H9 (cell line): Measurements from ENCODE around the gene IL12RB2. TPM values are rescaled to one million over a fixed set of nuclear protein-coding genes. Genes with fewer than 3 reads are reported as not detected.

Experiments
- DNase-seq: peaks from one replicate; pipeline ENCODE4 v3.0.0-alpha.2; 2017
- H2AFZ ChIP-seq: one replicate; pipeline ENCODE4 v1.6.1; 2013; ENCODE audit warnings: mild to moderate bottlenecking, low read length, control low read depth, moderate library complexity
- H2AK5ac ChIP-seq: 2 replicates; pipeline ENCODE4 v1.6.1; 2013; ENCODE audit warnings: low read length, control low read depth, mixed read lengths; ENCODE audit not compliant: insufficient read length
- H2BK120ac ChIP-seq: one replicate; pipeline ENCODE4 v1.6.1; 2013; ENCODE audit warnings: low read depth, mild to moderate bottlenecking, low read length, control low read depth, inconsistent platforms; ENCODE audit not compliant: poor library complexity, severe bottlenecking
- H2BK12ac ChIP-seq: 2 replicates; pipeline ENCODE4 v1.6.1; 2013; ENCODE audit warnings: low read length, control low read depth, mixed read lengths, low read depth; ENCODE audit not compliant: insufficient read length
- H2BK15ac ChIP-seq: 2 replicates; pipeline ENCODE4 v1.6.1; 2013; ENCODE audit warnings: low read depth, low read length, control low read depth
- H2BK20ac ChIP-seq: one replicate; pipeline ENCODE4 v1.6.1; 2013; ENCODE audit warnings: low read depth, mild to moderate bottlenecking, low read length, control low read depth, inconsistent platforms; ENCODE audit not compliant: poor library complexity, severe bottlenecking
- H2BK5ac ChIP-seq: 2 replicates; pipeline ENCODE4 v1.6.1; 2013; ENCODE audit warnings: low read length, control low read depth, mixed read lengths; ENCODE audit not compliant: insufficient read length
- H3K14ac ChIP-seq: 2 replicates; pipeline ENCODE4 v1.6.1; 2013; ENCODE audit warnings: low read length, control low read depth; ENCODE audit not compliant: insufficient read depth
- H3K18ac ChIP-seq: 2 replicates; pipeline ENCODE4 v1.6.1; 2013; ENCODE audit warnings: low read depth, mild to moderate bottlenecking, mixed read lengths, low read length, control low read depth; ENCODE audit not compliant: insufficient read length
- H3K23ac ChIP-seq: 2 replicates; pipeline ENCODE4 v1.6.1; 2013; ENCODE audit warnings: low read length, control low read depth, mixed read lengths, low read depth; ENCODE audit not compliant: insufficient read length
- H3K23me2 ChIP-seq: 2 replicates; pipeline ENCODE4 v1.6.1; 2013; ENCODE audit warnings: low read depth, mild to moderate bottlenecking, mixed read lengths, low read length, control low read depth; ENCODE audit not compliant: insufficient read length, poor library complexity, severe bottlenecking
- H3K27ac ChIP-seq: 2 replicates; pipeline ENCODE4 v1.5.1; 2013; ENCODE audit warnings: low read length, control low read depth, mixed read lengths, low read depth; ENCODE audit not compliant: insufficient read length
- H3K27me3 ChIP-seq: 2 replicates; pipeline ENCODE4 v1.6.1; 2013; ENCODE audit warnings: low read length, control low read depth, inconsistent platforms; ENCODE audit not compliant: insufficient read depth
- H3K4ac ChIP-seq: 2 replicates; pipeline ENCODE4 v1.6.1; 2013; ENCODE audit warnings: low read depth, mild to moderate bottlenecking, control low read depth, inconsistent platforms, low read length, moderate library complexity
- H3K4me1 ChIP-seq: 2 replicates; pipeline ENCODE4 v1.6.1; 2013; ENCODE audit warnings: low read length, control low read depth, inconsistent platforms; ENCODE audit not compliant: insufficient read depth
- H3K4me2 ChIP-seq: 2 replicates; pipeline ENCODE4 v1.6.1; 2013; ENCODE audit warnings: low read length, control low read depth, mixed read lengths; ENCODE audit not compliant: insufficient read length, insufficient read depth
- H3K56ac ChIP-seq: 2 replicates; pipeline ENCODE4 v1.6.1; 2013; ENCODE audit warnings: low read depth, mild to moderate bottlenecking, mixed read lengths, low read length, control low read depth; ENCODE audit not compliant: insufficient read length
- H3K79me1 ChIP-seq: 2 replicates; pipeline ENCODE4 v1.6.1; 2013; ENCODE audit warnings: low read depth, mild to moderate bottlenecking, moderate library complexity, low read length, control low read depth, inconsistent platforms; ENCODE audit not compliant: insufficient read depth, poor library complexity, severe bottlenecking
- H3K79me2 ChIP-seq: 2 replicates; pipeline ENCODE4 v1.6.1; 2013; ENCODE audit warnings: low read length, control low read depth, inconsistent platforms; ENCODE audit not compliant: insufficient read depth
- H3K9ac ChIP-seq: 2 replicates; pipeline ENCODE4 v1.6.1; 2013; ENCODE audit warnings: low read length, control low read depth, mixed read lengths; ENCODE audit not compliant: insufficient read length; ENCODE audit errors: extremely low read depth
- H3K9me3 ChIP-seq: one replicate; pipeline ENCODE4 v1.6.1; 2013; ENCODE audit warnings: low read depth, low read length, inconsistent platforms; ENCODE audit not compliant: control insufficient read depth
- H3T11ph ChIP-seq: one replicate; pipeline ENCODE4 v1.6.1; 2013; ENCODE audit warnings: mild to moderate bottlenecking, low read length, control low read depth, inconsistent platforms
- H4K20me1 ChIP-seq: one replicate; pipeline ENCODE4 v1.6.1; 2013; ENCODE audit not compliant: control insufficient read depth, insufficient read length, insufficient read depth
- H4K5ac ChIP-seq: 2 replicates; pipeline ENCODE4 v1.6.1; 2013; ENCODE audit warnings: low read depth, mild to moderate bottlenecking, mixed read lengths, low read length, control low read depth; ENCODE audit not compliant: insufficient read length
- H4K8ac ChIP-seq: replicated peaks from 2 replicates; pipeline ENCODE4 v1.6.1; 2013; ENCODE audit warnings: low read length, control low read depth, mixed read lengths, low read depth; ENCODE audit not compliant: insufficient read length
- H4K91ac ChIP-seq: 2 replicates; pipeline ENCODE4 v1.6.1; 2013; ENCODE audit warnings: low read depth, mild to moderate bottlenecking, moderate library complexity, mixed read lengths, low read length, control low read depth; ENCODE audit not compliant: insufficient read length
- H3K27ac Mint-ChIP-seq, 3 experiments: 2 replicates in 2 of 3; 3 replicates in 1 of 3; pipeline ENCODE4 v1.8.0; 2020 to 2021; ENCODE audit warnings: mixed read lengths in 3 of 3, mild to moderate bottlenecking in 1 of 3, moderate library complexity in 1 of 3
- H3K27me3 Mint-ChIP-seq: 2 replicates; pipeline ENCODE4 v1.8.0; 2021; ENCODE audit warnings: low read depth, mild to moderate bottlenecking, moderate library complexity, mixed read lengths
- H3K36me3 Mint-ChIP-seq, 3 experiments: 2 replicates in 2 of 3; 3 replicates in 1 of 3; pipeline ENCODE4 v1.8.0; 2020 to 2021; ENCODE audit warnings: low read depth in 3 of 3, mixed read lengths in 3 of 3; ENCODE audit not compliant: insufficient read depth in 1 of 3
- H3K4me1 Mint-ChIP-seq, 2 experiments: 2 replicates each; pipeline ENCODE4 v1.8.0; 2020; ENCODE audit warnings: mixed read lengths in 2 of 2
- H3K4me3 Mint-ChIP-seq, 2 experiments: 2 replicates in 1 of 2; 3 replicates in 1 of 2; pipeline ENCODE4 v1.8.0; 2020 to 2021; ENCODE audit warnings: mild to moderate bottlenecking in 2 of 2, mixed read lengths in 2 of 2, moderate library complexity in 1 of 2
- H3K9me3 Mint-ChIP-seq, 2 experiments: 2 replicates in 1 of 2; 3 replicates in 1 of 2; pipeline ENCODE4 v1.8.0; 2020; ENCODE audit warnings: mild to moderate bottlenecking in 2 of 2, mixed read lengths in 2 of 2, moderate library complexity in 1 of 2
- CTCF ChIP-seq: fragments of 200-600 bp; sonication (generic); conservative IDR thresholded peaks from 3 replicates; pipeline ENCODE4 v1.8.0; 2021; ENCODE audit warnings: antibody characterized with exemption, mild to moderate bottlenecking
- whole genome bisulfite sequencing: extraction: QIAGEN DNeasy Blood & Tissue Kit; methylation state at CpG from one replicate; pipeline ENCODE4 v1.1.7; 2013; ENCODE audit warnings: missing lambda C conversion rate, low lambda C conversion rate, mixed read lengths; ENCODE audit not compliant: insufficient read length; ENCODE audit errors: extremely low coverage; 5-methylcytosine and 5-hydroxymethylcytosine counted together
- total RNA-seq: library from RNA; stranded (reverse); gene quantifications from 2 replicates; pipeline ENCODE4 v1.2.1, GENCODE V29; 2021

IL12RB2 gene
- total RNA-seq, 1 experiment from 2014 or later, result 0.77 TPM

GRCh38 chr1:67324068-67324467 is 16.4 kb downstream of the IL12RB2 start:
- WGBS, result no CpG with 5 or more reads among the region's 8 CpGs
- Histone ChIP-seq H2BK20ac (no peak overlapping the region), H3K27me3 (no peaks in the 10 kb centered on the region), H4K5ac (no peak overlapping the region), H3K79me1 (no peaks in the 10 kb centered on the region), H2AK5ac (no peak overlapping the region), H3K9ac (no peak overlapping the region), H2BK120ac (no peak overlapping the region), H2AFZ (no peak overlapping the region), H4K91ac (no peak overlapping the region), H3K23ac (no peak overlapping the region), H4K8ac (no peak overlapping the region), H3K9me3 (no peaks in the 10 kb centered on the region), H2BK5ac (no peak overlapping the region), H2BK12ac (no peak overlapping the region), H2BK15ac (no peak overlapping the region), H3K4me1 (no peaks in the 10 kb centered on the region; the same call in 1 of the 2 replicates), H3K79me2 (no peaks in the 10 kb centered on the region), H3K56ac (no peak overlapping the region), H4K20me1 (no peaks in the 10 kb centered on the region), H3K14ac (no peak overlapping the region), H3K27ac (no peak overlapping the region), H3K4me2 (no peak overlapping the region), H3K4ac (no peak overlapping the region), H3T11ph (no peak overlapping the region), H3K23me2 (no peaks in the 10 kb centered on the region), H3K18ac (no peak overlapping the region)
- H3K27me3 Mint-ChIP-seq, result peaks cover 15% of the 10 kb centered on the region
- no peak overlapping the region for H3K27ac Mint-ChIP-seq
- no peak overlapping the region for H3K4me3 Mint-ChIP-seq
- no peak for DNase-seq
- peaks cover 0 to 4% of the 10 kb centered on the region in 2 experiments; a peak in 2 of 5 replicates for H3K9me3 Mint-ChIP-seq
- peaks cover 9 to 13% of the 10 kb centered on the region in 2 experiments; a peak in 3 of 4 replicates for H3K4me1 Mint-ChIP-seq
- TF ChIP-seq CTCF, result no peak
- peaks cover 0 to 5% (median 0%) of the 10 kb centered on the region in 3 experiments; a peak in 4 of 7 replicates for H3K36me3 Mint-ChIP-seq
